ENCODE measurements around the gene SNTG2. TPM values are rescaled to one million over a fixed set of nuclear protein-coding genes. Genes with fewer than 3 reads are reported as not detected.

The SNTG2 gene
- total RNA-seq, 2 experiments from 2014 or later: not detected

DNA sequence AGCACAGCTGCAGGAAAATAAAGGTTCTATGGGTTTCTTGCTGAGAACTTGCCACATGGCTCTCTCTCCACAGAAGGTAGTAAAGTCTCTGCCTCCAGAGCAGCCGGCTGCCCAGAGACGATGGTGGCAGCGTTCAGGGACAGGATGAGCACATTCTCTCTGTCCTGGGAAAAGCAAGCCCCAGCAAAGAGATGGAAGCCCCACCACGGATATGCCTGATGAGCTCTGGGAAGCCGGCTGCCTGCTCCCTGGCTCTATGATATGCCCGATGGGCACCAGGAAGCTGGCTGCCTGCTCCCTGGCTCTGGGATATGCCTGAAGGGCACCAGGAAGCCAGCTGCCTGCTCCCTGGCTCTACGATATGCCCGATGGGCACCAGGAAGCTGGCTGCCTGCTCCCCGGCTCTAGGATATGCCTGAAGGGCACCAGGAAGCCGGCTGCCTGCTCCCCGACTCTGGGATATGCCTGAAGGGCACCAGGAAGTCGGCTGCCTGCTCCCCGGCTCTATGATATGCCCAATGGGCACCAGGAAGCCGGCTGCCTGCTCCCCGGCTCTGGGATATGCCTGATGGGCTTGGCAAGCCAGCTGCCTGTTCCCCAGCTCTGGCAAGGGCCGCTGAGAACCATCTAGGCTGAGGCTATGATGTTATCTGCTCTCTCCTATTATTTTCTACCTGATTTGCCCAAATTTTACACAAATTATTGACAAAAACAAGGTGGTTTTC is 21.5 kb upstream of the SNTG2 start:
- Histone ChIP-seq H3K79me2 (ENCODE audit: insufficient read depth, low read depth, low read length) (no peaks in the 10 kb centered on the region), H3K9me3 (ENCODE audit: low read length) (no peaks in the 10 kb centered on the region), H3K4me2 (ENCODE audit: low read length) (no peak overlapping the region), H3K27ac (ENCODE audit: low read depth, low read length, poor library complexity, severe bottlenecking) (no peak overlapping the region), H3K4me1 (ENCODE audit: insufficient read depth, low read length, poor library complexity, severe bottlenecking) (no peaks in the 10 kb centered on the region), H3K36me3 (ENCODE audit: insufficient read depth, low read length) (no peaks in the 10 kb centered on the region), H3K9me2 (ENCODE audit: insufficient read depth, low read length) (no peaks in the 10 kb centered on the region), H4K20me1 (ENCODE audit: insufficient read depth, low read length) (no peaks in the 10 kb centered on the region), H2AFZ (ENCODE audit: low read length) (no peak overlapping the region), H3K4me3 (ENCODE audit: low read depth, low read length, poor library complexity, severe bottlenecking) (no peak overlapping the region)
- BruUV-seq (replicated peaks): no TSS peak
- intact Hi-C loops (cut with micrococcal nuclease; ENCODE audit: unreplicated experiment): no loop called here
- TF ChIP-seq, protein P1, sequence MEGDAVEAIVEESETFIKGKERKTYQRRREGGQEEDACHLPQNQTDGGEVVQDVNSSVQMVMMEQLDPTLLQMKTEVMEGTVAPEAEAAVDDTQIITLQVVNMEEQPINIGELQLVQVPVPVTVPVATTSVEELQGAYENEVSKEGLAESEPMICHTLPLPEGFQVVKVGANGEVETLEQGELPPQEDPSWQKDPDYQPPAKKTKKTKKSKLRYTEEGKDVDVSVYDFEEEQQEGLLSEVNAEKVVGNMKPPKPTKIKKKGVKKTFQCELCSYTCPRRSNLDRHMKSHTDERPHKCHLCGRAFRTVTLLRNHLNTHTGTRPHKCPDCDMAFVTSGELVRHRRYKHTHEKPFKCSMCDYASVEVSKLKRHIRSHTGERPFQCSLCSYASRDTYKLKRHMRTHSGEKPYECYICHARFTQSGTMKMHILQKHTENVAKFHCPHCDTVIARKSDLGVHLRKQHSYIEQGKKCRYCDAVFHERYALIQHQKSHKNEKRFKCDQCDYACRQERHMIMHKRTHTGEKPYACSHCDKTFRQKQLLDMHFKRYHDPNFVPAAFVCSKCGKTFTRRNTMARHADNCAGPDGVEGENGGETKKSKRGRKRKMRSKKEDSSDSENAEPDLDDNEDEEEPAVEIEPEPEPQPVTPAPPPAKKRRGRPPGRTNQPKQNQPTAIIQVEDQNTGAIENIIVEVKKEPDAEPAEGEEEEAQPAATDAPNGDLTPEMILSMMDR (conservative IDR thresholded peaks at IDR 0.05; ENCODE audit: low read length): no peak
- TF ChIP-seq EZH2phosphoT487 (IDR thresholded peaks at IDR 0.05; ENCODE audit: borderline replicate concordance, low read depth, low read length): no peak
- ChIA-PET CTCF (ENCODE audit: unreplicated experiment) (no interaction called here), POLR2A (interaction anchor here (0.7 kb wide), 1 partner anchor 24 kb away, joined by 6 read pairs; no protein-coding TSS in a partner anchor)
- no peak for DNase-seq (ENCODE audit: low spot score)

DNA sequence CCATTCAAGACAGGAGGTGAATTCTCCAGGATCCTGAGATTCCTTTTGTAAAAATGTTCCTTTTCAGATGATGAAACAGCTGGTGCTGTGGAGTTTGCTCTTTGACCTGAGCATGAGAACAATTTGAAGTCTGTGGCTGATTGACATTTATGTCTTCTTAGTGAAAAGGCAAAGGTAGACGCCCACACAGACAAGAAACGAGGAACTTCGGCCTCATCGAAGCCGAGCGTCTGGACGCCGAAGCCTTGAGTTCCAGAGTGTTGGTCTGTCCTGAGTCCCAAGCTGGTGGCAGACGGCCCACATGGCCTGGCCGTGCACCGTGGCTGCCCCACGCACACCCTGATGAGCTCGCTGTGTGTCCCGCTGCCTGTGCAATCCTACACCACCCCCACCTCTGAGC is 20.7 kb upstream of the SNTG2 start:
- ChIA-PET POLR2A (no interaction called here), CTCF (ENCODE audit: unreplicated experiment) (no interaction called here)
- Histone ChIP-seq H3K9me3 (ENCODE audit: low read length) (no peaks in the 10 kb centered on the region), H3K4me1 (ENCODE audit: insufficient read depth, low read length, poor library complexity, severe bottlenecking) (no peaks in the 10 kb centered on the region), H3K4me2 (ENCODE audit: low read length) (no peak overlapping the region), H3K79me2 (ENCODE audit: insufficient read depth, low read depth, low read length) (no peaks in the 10 kb centered on the region), H3K27ac (ENCODE audit: low read depth, low read length, poor library complexity, severe bottlenecking) (no peak overlapping the region), H4K20me1 (ENCODE audit: insufficient read depth, low read length) (no peaks in the 10 kb centered on the region), H3K9me2 (ENCODE audit: insufficient read depth, low read length) (no peaks in the 10 kb centered on the region), H3K36me3 (ENCODE audit: insufficient read depth, low read length) (no peaks in the 10 kb centered on the region), H2AFZ (ENCODE audit: low read length) (no peak overlapping the region), H3K4me3 (ENCODE audit: low read depth, low read length, poor library complexity, severe bottlenecking) (no peak overlapping the region)
- no peak for DNase-seq (ENCODE audit: low spot score)
- BruUV-seq (replicated peaks): no TSS peak
- intact Hi-C loops (cut with micrococcal nuclease; ENCODE audit: unreplicated experiment): no loop called here
- TF ChIP-seq, protein P1 (conservative IDR thresholded peaks at IDR 0.05; ENCODE audit: low read length): no peak
- TF ChIP-seq EZH2phosphoT487 (IDR thresholded peaks at IDR 0.05; ENCODE audit: borderline replicate concordance, low read depth, low read length): no peak

DNA sequence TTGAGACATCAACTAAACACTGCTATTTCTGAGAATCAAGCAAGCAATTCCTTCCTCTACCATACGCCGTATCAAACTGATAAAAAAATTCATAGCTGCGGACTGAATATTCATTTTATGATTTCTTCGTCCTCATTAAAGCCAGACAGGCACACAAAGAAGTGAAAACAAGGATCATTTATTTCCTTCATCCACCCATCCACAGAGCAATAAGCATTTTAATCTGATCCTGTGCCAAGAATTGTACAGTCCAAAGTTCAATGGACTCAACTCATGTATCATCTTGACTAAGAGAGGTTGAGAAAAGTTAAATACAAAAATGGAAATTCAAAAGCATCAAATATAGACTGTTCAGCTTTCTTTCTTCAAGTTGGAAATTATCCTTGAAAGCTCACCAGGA is 19.7 kb upstream of the SNTG2 start:
- CTCF ChIA-PET (ENCODE audit: unreplicated experiment): no interaction called here

More for the DNA sequence above, 19.7 kb upstream of the SNTG2 start:
- H3K36me3 ChIP-seq (ENCODE audit: insufficient read depth, low read length): no peaks in the 10 kb centered on the region
- no peaks in the 10 kb centered on the region for H3K9me2 ChIP-seq (ENCODE audit: insufficient read depth, low read length)
- no peak for TF ChIP-seq EZH2phosphoT487 (IDR thresholded peaks at IDR 0.05; ENCODE audit: borderline replicate concordance, low read depth, low read length)
- TF ChIP-seq, protein P1 (conservative IDR thresholded peaks at IDR 0.05; ENCODE audit: low read length): no peak
- no peaks in the 10 kb centered on the region for H3K79me2 ChIP-seq (ENCODE audit: insufficient read depth, low read depth, low read length)
- H3K4me2 ChIP-seq (ENCODE audit: low read length): no peak overlapping the region
- no peak overlapping the region for H2AFZ ChIP-seq (ENCODE audit: low read length)
- H4K20me1 ChIP-seq (ENCODE audit: insufficient read depth, low read length): no peaks in the 10 kb centered on the region
- POLR2A ChIA-PET: no interaction called here
- no TSS peak for BruUV-seq (replicated peaks)
- intact Hi-C loops (cut with micrococcal nuclease; ENCODE audit: unreplicated experiment): no loop called here
- H3K27ac ChIP-seq (ENCODE audit: low read depth, low read length, poor library complexity, severe bottlenecking): no peak overlapping the region
- DNase-seq (ENCODE audit: low spot score): no peak
- no peaks in the 10 kb centered on the region for H3K9me3 ChIP-seq (ENCODE audit: low read length)
- H3K4me1 ChIP-seq (ENCODE audit: insufficient read depth, low read length, poor library complexity, severe bottlenecking): no peaks in the 10 kb centered on the region
- no peak overlapping the region for H3K4me3 ChIP-seq (ENCODE audit: low read depth, low read length, poor library complexity, severe bottlenecking)
